ENCODE results near the gene C6.
"Not testable (repeated sequence)": the region's sequence is repeated elsewhere in the genome, so short reads cannot be mapped to it uniquely, and the experiment has no call there.

The C6 gene

DNA sequence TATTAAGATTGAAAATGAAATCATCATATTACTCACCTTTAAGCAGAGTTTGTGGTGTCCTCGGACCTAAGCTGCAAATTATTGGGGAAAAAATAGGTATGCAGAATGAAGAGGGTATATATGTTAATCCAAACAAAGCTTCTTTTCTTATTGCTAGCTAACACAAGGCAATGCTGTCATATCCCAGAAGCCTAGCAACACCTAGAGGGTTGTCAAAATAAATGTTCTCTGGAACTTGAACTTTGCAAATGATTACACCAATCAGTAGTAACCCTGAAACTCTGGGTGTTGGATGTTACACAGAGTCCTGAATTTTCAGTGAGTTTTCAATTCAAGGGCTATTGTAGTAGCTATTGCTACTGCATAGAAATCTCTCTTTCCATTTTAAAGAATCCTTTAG is at the start of gene C6:
Gene C6, minus strand, starts transcription at position 193 of the 400 bp plus-strand sequence. CDS start 10,302 bp downstream, outside the sequence.
- DNase-seq: no peak

GRCh38 chr5:41256400-41256799 is 43.1 kb upstream of the C6 start:
- DNase-seq: no peak

DNA sequence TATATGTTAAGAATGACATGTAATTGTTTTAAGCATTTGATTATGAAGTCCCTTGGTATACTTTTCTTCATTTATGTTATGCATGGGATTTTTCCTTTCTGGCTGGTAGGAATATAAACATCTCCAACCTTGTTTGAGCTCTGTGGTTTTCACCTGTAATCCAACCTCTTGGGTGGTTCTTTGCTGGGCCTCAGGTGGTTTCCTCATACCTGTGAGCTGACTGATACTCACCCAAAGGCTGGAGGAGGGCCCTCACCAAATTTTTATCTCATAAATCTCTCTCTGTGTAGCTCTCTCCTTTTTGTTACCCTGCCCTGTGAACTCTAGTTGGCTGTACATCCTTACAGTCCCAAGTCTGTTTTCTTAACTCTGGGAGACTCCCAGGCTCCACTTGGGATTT is 39.8 kb upstream of the C6 start:
- DNase-seq: no peak

DNA sequence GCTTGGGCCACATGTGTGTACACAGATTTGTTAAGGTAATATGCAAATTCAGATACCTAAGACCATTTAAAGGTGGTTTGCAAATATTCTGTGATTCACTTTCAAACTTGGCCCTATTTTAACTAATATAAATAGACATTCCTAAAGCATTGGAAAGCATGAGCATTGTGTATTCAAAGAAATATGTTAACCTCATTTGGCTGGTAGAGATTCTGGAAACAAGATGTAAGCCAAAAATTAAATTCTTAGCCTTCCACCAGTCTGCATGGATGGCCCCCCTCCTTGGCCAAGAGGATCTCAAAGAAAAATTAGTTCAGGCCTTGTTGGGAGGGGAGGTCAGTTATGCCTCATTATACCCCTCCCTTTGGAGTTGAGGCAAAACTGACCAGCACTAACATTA is 38.7 kb upstream of the C6 start:
- DNase-seq: no peak

DNA sequence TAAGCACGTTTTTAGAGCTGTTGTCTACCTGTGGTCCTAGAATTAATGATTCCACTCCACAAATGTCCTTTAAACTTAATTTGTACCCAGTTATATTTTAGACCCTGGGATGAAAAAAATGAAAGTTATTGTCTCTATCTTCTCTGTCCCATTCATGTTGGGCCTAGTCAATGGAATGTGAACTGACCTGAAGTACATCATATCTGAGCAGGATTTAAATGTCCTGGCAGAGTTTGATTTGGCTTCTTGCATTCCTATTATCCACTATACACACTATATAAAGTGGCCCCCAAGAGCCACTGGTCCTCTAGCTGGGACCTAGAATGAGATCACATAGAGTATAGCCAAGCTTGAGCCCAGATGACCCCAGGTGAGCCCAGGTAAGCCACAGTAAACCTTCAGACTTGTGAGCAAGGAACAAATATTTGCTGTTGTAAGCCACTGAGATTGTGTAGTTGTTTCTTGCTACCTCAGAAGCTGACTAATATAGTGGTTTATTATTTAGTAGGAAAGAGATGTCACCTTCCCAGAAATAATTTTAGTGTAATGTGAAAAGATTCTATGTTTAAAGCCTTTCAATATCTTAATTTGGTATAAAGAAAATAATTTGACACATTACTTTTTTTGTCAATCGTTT is 37.1 kb upstream of the C6 start:
- no peak for DNase-seq

- no peak for DNase-seq
Measured at GRCh38 chr5:41247135-41247534, 33.8 kb upstream of the C6 start.

- no peak for DNase-seq
Measured at GRCh38 chr5:41246376-41246775, 33.0 kb upstream of the C6 start.

GRCh38 chr5:41243558-41243957 is 30.2 kb upstream of the C6 start:
- DNase-seq: no peak

DNA sequence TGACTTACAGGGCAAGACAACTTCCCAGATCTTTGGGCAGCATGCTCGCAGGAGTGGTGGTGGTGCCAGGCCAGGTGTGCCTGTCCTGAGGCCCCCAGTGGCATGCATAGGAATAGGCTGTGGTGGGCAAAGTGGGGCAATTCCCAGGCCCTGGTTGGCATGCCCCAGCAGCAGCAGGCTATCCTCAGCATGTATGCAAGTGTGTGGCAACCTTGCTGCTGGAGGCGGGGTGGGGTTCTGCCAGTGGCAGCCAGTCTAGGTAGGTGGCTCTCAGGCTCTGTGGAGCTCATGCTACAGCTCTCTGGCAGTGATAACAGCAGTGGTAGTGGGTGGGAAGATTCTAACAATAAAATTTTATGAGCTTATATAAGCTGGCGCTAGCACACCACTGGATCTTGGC is 27.7 kb upstream of the C6 start:
- no peak for DNase-seq

DNA sequence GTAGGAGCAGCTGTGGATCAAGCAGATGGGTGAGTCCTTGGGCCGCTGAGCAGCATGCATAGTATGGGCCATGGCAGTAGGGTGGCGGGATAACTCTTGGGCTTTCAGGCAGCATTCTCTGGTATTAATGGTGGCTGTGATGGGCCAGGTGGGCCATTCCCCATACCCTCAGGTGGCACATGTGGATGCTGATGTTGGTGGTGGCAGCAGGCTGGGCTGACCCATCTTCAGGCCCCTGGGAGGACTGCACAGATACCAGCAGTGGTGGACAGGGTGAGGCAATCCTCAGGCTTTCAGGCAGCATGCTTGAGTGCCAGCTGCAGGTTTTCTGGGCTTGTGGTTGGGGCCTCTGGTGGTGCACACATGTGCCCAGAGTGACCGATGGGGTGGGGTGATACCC is 27.1 kb upstream of the C6 start:
- no peak for DNase-seq

GRCh38 chr5:41234475-41234874 is 21.1 kb upstream of the C6 start:
- DNase-seq: no peak

GRCh38 chr5:41232797-41233196 is 19.5 kb upstream of the C6 start:
- no peak for DNase-seq

DNA sequence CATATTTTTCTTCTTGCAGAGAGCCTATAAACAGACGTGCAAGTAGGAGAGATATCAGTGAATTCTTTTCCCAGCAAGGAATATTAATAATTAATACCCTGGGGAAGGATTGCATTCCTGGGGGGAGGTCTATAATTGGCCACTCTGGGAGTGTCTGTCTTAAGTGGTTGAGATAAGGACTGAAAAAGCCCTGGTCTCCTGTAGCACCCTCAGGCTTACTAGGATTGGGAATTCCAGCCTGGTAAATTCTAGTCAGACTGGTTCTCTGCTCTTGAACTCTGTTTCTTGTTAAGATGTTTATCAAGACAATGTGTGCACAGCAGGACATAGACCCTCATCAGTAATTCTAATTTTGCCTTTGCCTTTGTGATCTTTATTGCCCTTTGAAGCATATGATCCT is 16.9 kb upstream of the C6 start:
- not testable (repeated sequence) for DNase-seq

GRCh38 chr5:41223962-41224361 is 10.6 kb upstream of the C6 start:
- no peak for DNase-seq

GRCh38 chr5:41219658-41220269 is 6.4 kb upstream of the C6 start:
- DNase-seq: no peak

GRCh38 chr5:41218929-41219657 is 5.8 kb upstream of the C6 start:
- no peak for DNase-seq

GRCh38 chr5:41214182-41214581 is 850 bp upstream of the C6 start:
- no peak for DNase-seq

DNA sequence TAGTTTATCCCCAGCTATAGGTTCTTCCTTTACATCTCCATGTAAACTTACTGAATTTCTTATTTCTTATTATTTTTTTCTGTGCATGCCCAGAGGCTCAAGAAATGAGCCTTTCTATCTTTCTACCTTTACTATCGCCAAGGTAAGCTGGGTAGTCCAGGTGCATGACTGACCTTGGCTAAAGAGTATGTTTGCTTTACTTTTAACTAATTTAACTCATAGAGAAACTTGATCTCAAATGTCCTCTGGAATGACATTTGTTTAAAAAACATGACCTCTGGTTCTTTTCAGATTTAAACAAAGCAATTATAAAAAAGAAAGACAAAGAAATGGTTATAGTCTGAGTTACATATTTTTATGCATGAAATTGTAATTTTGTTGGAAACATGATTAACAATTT is 397 bp downstream of the C6 start:
- DNase-seq: no peak

DNA sequence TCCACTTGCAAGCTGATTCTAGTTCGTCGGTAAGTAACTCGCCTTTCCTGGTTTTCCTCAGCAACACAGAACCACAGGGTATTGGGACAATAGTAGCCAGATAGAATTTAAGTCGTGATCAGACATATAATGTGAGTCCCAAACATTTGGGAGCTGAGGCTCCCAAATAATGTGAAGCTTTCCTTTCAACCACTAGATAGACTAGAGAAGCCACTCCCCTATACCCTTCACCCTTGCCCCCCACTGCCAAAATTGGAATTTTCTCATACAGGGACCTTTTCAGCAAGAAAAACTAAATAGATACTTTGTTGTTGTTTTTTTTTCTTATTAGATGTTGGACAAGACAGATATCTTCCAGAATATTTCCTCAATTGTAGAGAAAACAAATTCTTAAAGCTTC is 1.9 kb downstream of the C6 start:
- no peak for DNase-seq

DNA sequence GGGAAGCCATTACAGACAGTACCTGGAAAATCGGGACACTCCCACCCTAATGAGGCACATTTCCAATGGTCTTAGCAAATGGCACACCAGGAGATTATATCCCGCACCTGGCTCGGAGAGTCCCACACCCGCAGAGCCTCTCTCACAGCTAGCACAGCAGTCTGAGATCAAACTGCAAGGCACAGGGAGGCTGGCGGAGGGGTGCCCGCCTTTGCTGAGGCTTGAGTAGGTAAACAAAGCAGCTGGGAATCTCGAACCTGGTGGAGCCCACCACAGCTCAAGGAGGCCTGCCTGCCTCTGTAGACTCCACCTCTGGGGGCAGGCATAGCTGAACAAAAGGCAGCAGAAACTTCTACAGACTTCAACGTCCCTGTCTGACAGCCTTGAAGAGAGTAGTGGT is 7.9 kb downstream of the C6 start:
- not testable (repeated sequence) for DNase-seq

GRCh38 chr5:41203033-41203432 is 10.3 kb downstream of the C6 start:
- DNase-seq: no peak

- DNase-seq: no peak
Measured at GRCh38 chr5:41201082-41201772, 12.1 kb downstream of the C6 start.

DNA sequence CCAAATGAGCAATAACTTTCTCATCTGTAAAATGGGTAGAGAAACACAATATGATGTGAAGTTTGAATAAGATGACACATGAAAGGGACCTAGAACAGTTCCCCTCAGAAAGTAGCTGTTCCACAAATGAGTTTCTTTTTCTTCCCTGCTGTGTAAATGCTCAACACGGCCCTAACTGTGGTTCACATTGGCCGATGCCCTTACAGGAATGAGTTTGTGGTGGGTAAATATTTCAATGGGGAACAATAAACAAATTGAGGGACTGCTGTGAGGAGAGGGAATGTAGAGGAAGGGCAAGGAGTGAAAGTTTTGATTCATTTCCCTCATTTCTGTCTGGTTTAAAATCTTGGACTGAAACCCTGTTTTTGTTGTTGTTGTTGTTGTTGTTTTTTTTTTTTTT is 12.8 kb downstream of the C6 start:
- no peak for DNase-seq

GRCh38 chr5:41199660-41200059 is 13.7 kb downstream of the C6 start:
- DNase-seq: no peak
